ENCODE measurements around the gene UNC5C. TPM values are rescaled to one million over a fixed set of nuclear protein-coding genes. Genes with fewer than 3 reads are reported as not detected.

UNC5C gene
- total RNA-seq, 1 donor from 2014 or later: under 0.01 TPM

DNA sequence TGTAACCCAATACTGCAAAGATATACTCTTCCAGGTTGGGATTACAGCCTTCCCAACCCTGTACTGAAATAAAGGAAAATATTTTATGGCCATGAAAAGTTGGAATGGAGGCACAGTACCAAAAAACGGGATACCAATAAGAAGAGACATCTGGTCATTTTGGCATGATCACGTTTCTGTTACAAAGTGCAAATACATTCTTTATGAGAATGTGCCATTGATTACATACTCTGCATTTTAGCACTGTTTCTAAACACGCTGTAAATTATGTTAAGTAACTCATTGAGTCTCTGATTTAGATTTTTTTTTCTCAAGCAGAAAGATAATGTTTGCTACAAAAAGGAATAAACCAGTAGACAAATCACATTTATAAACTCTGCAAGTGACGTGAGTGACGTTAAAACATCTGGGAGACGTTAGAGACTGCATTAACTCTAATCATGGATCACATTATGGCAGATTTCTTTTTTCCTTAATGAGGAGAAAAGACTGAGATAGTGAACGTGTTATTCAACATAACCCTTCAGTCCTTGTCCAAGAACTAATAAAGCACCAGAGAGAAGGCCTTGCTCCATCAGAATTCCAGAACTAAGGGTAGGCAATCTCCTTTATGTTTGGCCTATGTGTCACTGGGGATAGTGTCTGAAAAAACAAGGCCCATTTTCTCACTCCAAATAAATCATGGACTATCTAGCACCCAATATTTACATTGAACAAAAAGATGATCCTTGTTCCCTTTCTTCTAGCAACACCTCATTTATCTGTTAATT, 31.0 kb downstream of the UNC5C start:
- DNase-seq: no peak

DNA sequence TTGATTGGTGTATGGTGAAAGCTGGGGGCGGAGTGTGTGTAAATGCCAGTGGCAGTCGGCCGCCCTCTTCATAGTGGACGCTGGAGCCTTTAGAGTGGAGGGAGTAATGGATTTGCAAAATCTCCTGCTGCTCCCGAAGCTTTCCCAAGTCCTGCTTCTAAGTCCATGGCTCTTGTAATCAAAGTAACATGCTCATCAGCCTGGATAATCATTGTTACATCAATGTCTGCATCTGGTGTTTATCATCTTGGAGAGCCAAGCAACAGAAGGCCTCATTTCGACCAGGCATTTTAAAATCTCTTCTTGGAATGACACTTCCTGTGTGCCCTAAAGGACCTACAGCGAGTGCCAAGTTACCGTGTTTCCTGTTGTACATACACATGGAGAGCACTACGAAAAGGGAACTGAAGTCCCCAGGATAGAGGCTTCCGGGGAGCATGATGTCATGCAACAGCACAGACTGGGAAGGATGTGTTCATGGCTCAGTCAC, 32.2 kb downstream of the UNC5C start:
- DNase-seq: no peak

GRCh38 chr4:95515589-95515988, 33.2 kb downstream of the UNC5C start:
- no peak for DNase-seq

DNA sequence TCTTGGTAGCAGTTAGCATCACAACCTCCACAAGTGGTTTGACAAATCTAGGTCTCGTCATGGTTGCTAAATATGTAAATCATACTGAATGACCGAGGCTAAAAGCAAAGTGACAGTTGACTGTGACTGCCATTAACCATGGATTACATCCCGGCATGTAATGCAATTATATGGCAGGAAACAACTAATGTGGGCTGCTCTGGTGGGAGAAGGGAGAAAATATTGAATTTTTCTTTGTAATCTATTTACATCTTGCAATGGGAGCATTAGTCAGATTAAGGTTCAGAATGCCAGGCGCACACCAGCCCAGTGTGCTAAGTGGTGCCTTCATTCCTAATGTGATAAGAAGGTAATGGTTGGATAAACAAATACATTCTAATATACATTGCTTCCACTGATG, 35.8 kb downstream of the UNC5C start:
- DNase-seq: no peak

- no peak for DNase-seq
Observed at GRCh38 chr4:95511477-95511876, 37.3 kb downstream of the UNC5C start.

DNA sequence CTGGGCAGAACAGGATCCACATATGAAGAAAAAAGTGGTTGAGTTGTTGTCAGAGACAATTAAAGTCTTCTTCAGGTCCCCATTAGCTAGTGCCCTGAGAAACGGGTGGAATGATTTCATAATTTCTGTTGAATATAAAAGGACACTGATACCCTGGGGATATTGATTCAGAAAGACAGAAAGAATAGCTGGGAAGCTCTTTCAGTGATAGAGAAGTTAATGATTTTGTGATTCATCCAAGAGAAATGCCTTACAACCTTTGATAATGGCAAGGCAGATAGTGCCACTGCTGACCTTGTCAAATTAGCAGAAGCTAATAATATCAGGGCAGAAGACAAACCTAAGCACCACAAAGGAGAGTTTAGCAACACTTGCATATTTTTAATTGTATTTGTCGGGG, 37.9 kb downstream of the UNC5C start:
- no peak for DNase-seq

GRCh38 chr4:95510145-95510544, 38.6 kb downstream of the UNC5C start:
- DNase-seq: peak; percentile 42

GRCh38 chr4:95508421-95508820, 40.4 kb downstream of the UNC5C start:
- no peak for DNase-seq

DNA sequence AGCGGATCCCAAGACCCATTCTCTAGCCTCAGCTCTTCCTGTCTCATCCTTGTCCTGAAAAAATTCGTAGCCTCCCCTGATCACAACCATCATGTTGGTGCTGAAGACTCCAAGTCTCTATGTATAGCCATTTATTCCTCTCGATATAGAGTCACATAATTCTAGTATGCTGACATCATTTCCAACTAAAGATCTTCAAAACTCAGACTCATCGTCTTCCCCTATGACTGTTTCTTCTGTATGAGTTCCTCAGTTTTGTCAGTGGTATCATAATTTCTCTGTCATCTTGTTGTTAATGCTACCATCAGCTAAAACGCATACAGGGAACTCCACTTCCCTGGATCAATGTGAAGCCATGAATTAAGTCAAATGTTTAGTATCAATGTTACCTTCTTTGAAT, 41.2 kb downstream of the UNC5C start:
- DNase-seq: no peak

GRCh38 chr4:95507147-95507546, 41.6 kb downstream of the UNC5C start:
- no peak for DNase-seq

DNA sequence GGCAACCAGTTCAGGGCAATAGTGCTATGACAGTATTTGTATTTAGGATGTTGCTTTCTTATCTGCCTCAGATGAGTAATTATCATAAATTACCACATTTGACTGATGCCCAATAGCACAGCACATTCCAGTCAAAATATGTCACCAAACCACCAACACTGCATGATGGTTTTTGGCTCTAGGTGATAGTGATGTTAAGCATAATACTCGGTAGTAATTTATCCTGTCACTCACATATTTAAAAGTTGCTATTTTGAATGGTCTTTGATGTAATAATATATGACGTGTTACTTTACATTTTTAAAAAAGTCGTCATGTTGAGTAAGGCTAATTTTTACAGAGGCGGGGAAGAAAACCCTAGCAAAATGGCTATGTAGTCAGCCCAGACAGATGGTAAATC, 42.5 kb downstream of the UNC5C start:
- no peak for DNase-seq

GRCh38 chr4:95505799-95506198, 43.0 kb downstream of the UNC5C start:
- DNase-seq: no peak

DNA sequence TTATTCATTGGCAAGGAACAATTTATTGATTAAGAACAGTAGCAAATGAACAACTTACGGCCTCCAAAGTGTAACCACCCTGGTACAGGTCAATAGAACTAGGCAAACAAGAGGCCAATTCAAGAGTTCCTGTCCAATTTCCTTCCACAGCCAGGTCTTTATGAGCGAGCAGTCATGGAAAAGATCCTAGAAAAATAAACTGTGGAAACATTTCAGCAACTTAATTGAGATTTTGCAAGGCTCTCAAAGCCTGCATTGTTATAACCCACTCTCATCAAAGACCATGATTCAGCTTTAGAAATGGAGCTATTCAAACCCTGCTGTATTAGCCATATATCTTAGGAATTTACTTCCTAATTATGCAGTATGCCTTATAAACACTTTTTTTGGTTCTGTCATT, 43.6 kb downstream of the UNC5C start:
- peak; percentile 16 for DNase-seq

GRCh38 chr4:95504501-95504900, 44.3 kb downstream of the UNC5C start:
- no peak for DNase-seq

GRCh38 chr4:95500361-95500760, 48.4 kb downstream of the UNC5C start:
- no peak for DNase-seq

GRCh38 chr4:95499291-95499696, 49.5 kb downstream of the UNC5C start:
- DNase-seq: no peak

DNA sequence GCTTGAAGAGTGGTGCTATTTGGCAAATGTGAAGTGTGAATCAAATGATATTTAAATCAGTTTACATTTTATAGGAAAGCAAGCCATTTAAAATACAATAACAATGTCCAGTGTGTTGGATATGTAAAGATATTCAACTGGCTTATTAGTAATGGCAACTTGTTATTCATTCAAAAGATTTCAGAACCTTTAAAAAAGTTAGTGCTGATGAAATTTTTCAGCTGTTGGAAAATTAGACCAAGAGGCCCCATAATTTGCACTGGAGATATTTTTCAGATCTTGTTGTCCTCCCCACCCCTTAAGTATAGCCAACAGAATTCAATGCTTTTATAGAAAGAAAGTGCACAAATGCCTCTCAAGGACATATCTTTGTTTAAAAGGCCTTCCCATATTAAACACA, 54.6 kb downstream of the UNC5C start:
- DNase-seq: no peak

DNA sequence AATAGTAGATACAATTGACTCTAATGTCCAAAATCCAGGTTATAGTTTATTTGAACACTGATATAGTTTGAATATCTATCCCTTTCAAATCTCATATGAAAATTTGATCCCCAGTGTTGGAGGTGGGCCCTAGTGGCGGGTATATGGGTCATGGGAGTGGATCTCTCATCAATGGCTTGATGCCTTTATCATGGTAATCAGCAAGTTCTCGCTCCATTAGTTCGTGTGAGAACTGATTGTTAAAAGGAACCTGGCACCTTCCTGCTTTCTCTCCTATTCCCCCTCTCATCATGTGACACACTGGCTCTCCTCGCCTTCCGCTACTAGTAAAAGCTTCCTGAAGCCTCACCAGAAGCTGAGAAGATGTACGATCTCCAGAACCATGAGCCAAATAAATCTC, 70.1 kb downstream of the UNC5C start:
- no peak for DNase-seq

DNA sequence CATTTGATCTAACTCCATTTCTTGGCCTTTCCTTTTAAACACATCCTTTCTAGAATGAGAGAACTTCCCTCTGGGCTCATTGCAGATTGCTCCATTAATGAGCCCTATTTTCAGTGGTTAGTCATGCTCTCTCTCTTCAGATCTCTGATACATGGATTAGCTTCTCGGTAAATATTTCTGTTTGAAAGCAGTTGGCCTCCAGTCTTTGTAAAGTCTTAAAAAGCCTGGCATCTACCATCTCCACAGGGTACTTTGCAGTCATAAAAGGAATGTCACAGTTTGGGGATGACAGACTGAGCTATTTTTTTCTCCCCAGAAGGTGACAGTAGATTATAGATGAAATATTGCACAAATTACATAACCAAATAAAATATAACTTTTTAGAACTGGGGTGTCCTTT, 72.7 kb downstream of the UNC5C start:
- DNase-seq: no peak

DNA sequence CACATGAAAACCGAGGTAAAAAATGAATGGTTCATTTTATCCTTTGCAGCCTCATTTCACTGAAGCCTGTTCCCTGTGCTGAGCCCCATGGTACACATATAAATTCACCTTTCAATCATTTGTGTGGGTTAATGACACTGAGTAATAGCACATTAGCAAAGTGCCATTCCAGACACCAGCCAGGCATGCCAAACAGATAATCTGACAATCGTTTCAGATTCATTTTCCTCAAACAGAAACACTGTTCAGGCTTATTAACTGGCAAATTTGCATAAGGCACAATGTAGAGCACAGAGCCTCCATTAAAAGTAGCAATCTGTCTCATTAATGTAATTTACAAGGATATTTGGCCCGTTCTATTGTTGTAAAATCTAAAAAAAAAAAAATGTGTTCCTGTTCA, 76.2 kb downstream of the UNC5C start:
- DNase-seq: no peak

DNA sequence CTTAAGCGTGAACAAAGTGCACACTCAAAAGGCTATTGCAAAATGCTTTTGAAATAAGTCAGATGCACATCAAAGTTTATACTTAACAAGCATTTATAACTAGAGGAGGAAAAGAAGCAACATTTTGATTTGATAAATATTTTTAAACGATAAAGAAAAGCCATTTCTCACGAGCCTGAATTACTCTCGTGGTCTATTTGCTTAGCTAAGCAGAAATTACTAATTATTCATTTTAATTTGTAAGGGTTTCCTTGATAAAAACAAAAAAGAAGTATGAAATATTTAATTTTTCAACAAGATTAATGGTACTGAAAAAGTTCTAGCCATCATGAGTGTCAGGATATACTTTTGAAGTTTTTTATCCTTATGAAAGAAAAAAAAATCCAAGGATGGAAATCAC, 78.2 kb downstream of the UNC5C start:
- DNase-seq: no peak

DNA sequence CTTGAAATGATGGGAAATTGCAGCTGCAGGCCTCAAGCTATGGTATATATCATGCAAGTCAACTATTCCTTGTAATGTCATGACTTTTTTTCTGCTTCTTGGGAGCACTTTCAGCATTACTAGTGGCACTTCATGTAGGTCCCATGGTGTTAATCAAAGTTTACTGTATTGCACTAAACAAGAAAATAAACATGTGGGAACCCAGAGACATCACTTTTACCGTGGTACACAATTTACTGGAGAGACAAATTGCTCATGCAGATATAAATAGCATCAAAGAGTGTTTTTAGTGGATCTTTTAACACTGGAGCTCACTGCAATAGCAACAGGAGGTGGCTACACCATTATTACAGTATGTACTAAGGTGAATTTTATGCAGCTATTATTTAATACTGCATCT, 79.2 kb downstream of the UNC5C start:
- no peak for DNase-seq

DNA sequence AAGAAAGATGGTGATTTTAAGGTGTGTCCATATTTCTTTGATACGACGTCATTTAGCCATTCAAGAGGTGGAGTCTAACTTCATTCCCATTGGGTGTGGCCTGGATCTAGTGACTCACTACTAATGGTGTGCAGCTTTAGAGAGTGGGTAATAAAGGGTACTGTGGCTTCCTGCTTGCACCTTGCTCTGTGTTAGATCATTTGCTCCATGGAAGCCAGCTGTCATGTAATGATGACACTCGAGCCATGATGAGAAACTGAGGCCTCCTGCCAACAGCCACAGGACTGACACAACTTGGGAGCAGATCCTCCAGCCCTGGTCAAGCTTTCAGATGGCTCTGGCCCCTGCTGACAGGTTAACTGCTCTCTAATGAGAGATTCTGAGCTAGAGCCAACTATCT, 82.0 kb downstream of the UNC5C start:
- no peak for DNase-seq

DNA sequence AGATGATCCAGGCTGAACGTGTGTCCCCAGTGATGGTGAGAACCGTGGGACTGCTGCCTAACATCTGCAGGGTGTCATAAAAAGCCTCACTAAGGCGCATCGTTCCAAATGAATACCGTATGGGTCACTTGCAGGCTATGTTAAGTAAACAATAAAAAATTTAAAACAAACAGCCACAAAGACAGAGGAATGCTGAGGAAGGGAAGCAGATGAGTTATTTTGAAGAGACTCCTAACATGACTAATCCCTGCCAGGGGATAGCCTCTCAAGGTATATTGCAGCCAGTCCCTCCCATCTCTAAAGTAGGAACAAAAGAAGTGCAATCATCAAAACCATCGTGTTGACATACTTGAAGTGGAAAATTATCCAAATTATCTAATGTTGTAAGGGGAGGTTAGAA, 83.8 kb downstream of the UNC5C start:
- DNase-seq: no peak

DNA sequence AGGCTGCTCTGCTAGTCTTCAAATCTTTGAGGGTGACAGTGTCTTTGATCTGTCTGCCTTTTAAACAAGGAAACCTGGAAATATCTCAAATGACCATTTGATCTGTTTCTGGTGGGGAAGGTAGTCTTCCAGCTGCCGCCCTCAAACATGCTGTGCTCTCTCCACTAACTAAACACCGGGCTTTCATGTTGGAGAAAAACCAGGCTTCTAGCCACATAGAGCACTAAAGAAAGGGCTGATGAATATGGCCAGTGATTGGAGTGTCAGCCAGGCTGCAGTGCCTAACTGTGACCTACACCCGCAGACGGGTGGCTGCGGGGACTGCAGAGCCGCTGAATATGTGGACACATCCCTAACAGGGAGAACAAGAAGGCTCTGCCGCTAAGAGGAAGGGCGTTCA, 85.9 kb downstream of the UNC5C start:
- DNase-seq: no peak
